MCF 10A (cell line): Measurements from ENCODE around the gene SLC30A2. TPM values are rescaled to one million over a fixed set of nuclear protein-coding genes. Genes with fewer than 3 reads are reported as not detected.

Source experiments
- BruUV-seq: library from RNA; stranded (reverse); fragments of 400-500 nt; replicated peaks from 2 replicates; lab custom pipeline; 2021; lab: Mats Ljungman, UMichigan
- CTCF ChIA-PET: fragments of 300-600 bp; sonication (Branson Sonifier 250); formaldehyde crosslinking; extraction: SDS; loops from one replicate; lab custom pipeline; 2021; ENCODE audit warnings: antibody characterized with exemption, inconsistent platforms; lab: Yijun Ruan, JAX
- POLR2A ChIA-PET: fragments of 300-600, 350-650 bp; sonication (Branson Sonifier 250); formaldehyde crosslinking; extraction: SDS; loops from one replicate; lab custom pipeline; 2020; ENCODE audit warnings: antibody characterized with exemption, inconsistent platforms; lab: Yijun Ruan, JAX
- DNase-seq: peaks from one replicate; pipeline ENCODE4 v3.0.0-alpha.2; 2018; ENCODE audit not compliant: unreplicated experiment
- H3K27ac Mint-ChIP-seq: one replicate; pipeline ENCODE4 v1.8.0; 2022; ENCODE audit warnings: mild to moderate bottlenecking, low read depth, mixed read lengths; ENCODE audit not compliant: unreplicated experiment
- H3K27me3 Mint-ChIP-seq: one replicate; pipeline ENCODE4 v1.8.0; 2022; ENCODE audit warnings: mixed read lengths; ENCODE audit not compliant: insufficient read depth, unreplicated experiment
- H3K36me3 Mint-ChIP-seq: one replicate; pipeline ENCODE4 v1.8.0; 2022; ENCODE audit warnings: mild to moderate bottlenecking, moderate library complexity, mixed read lengths; ENCODE audit not compliant: insufficient read depth, unreplicated experiment
- H3K4me1 Mint-ChIP-seq: one replicate; pipeline ENCODE4 v1.8.0; 2022; ENCODE audit warnings: mixed read lengths; ENCODE audit not compliant: insufficient read depth, unreplicated experiment
- H3K4me3 Mint-ChIP-seq: one replicate; pipeline ENCODE4 v1.8.0; 2022; ENCODE audit warnings: mild to moderate bottlenecking, moderate library complexity, mixed read lengths; ENCODE audit not compliant: unreplicated experiment
- H3K9me3 Mint-ChIP-seq: one replicate; pipeline ENCODE4 v1.8.0; 2022; ENCODE audit warnings: mixed read lengths; ENCODE audit not compliant: unreplicated experiment
- intact Hi-C: fragments of 100-400 bp; cut with micrococcal nuclease; formaldehyde crosslinking; loops from 2 replicates; pipeline ENCODE4 v1.14.1; 2022
- total RNA-seq: library from RNA; stranded (reverse); gene quantifications from 2 replicates; pipeline ENCODE4 v1.2.3, GENCODE V29; 2022
- TF ChIP-seq, protein P1 (sequence below): fragments of 200-600 bp; IDR thresholded peaks from one replicate; pipeline ENCODE4 v1.8.0; 2022; ENCODE audit warnings: antibody characterized with exemption, mild to moderate bottlenecking; ENCODE audit not compliant: unreplicated experiment

Gene SLC30A2
- total RNA-seq, 1 experiment from 2014 or later: not detected

DNA sequence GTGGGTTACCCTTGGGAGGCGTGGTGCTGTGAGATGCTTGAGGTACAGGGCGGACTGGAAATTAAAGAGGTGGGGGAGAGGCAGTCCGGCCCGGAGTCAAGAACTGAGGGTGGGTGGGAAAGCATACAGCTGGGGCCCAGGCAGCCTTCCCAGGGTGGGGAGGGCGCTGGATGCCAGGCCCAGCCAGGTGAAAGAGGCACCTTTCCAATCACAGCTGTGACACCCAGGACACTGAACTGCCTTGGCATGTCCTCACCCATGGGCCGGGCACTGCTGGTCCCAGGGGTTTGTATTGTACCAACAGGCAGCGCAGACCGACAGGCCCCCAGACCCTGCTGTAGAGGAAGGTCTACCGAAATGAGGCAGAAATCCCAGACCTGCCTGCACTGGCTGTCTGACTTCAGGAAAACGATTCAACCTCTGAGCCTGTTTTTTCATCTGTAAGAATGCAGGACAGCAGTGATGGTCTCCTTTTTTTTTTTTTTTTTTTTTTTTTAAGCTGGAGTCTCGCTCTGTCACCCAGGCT is 9.1 kb downstream of the SLC30A2 start:
- intact Hi-C loops: loop anchor here (1.0 to 5.0 kb wide), 5 partner anchors 68 to 355 kb away; partner anchors contain the start of gene CD52
- DNase-seq: no peak
- Mint-ChIP-seq H3K9me3 (no peaks in the 10 kb centered on the region), H3K27me3 (no peaks in the 10 kb centered on the region), H3K27ac (no peak overlapping the region), H3K36me3 (no peaks in the 10 kb centered on the region), H3K4me1 (peaks cover 11% of the 10 kb centered on the region), H3K4me3 (peak overlapping the region; percentile 94)
- BruUV-seq: no TSS peak
- CTCF ChIA-PET: interaction anchor here (0.6 to 6.5 kb wide), 29 partner anchors 9 to 535 kb away, joined by 3 to 55 read pairs (median 4); partner anchors contain the start of genes C1orf232, SLC30A2 and ZNF593
- TF ChIP-seq, protein P1, sequence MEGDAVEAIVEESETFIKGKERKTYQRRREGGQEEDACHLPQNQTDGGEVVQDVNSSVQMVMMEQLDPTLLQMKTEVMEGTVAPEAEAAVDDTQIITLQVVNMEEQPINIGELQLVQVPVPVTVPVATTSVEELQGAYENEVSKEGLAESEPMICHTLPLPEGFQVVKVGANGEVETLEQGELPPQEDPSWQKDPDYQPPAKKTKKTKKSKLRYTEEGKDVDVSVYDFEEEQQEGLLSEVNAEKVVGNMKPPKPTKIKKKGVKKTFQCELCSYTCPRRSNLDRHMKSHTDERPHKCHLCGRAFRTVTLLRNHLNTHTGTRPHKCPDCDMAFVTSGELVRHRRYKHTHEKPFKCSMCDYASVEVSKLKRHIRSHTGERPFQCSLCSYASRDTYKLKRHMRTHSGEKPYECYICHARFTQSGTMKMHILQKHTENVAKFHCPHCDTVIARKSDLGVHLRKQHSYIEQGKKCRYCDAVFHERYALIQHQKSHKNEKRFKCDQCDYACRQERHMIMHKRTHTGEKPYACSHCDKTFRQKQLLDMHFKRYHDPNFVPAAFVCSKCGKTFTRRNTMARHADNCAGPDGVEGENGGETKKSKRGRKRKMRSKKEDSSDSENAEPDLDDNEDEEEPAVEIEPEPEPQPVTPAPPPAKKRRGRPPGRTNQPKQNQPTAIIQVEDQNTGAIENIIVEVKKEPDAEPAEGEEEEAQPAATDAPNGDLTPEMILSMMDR: no peak
- POLR2A ChIA-PET: interaction anchor here (0.5 to 1.2 kb wide), 2 partner anchors 108 to 608 kb away, joined by 3 read pairs; no protein-coding TSS in a partner anchor

DNA sequence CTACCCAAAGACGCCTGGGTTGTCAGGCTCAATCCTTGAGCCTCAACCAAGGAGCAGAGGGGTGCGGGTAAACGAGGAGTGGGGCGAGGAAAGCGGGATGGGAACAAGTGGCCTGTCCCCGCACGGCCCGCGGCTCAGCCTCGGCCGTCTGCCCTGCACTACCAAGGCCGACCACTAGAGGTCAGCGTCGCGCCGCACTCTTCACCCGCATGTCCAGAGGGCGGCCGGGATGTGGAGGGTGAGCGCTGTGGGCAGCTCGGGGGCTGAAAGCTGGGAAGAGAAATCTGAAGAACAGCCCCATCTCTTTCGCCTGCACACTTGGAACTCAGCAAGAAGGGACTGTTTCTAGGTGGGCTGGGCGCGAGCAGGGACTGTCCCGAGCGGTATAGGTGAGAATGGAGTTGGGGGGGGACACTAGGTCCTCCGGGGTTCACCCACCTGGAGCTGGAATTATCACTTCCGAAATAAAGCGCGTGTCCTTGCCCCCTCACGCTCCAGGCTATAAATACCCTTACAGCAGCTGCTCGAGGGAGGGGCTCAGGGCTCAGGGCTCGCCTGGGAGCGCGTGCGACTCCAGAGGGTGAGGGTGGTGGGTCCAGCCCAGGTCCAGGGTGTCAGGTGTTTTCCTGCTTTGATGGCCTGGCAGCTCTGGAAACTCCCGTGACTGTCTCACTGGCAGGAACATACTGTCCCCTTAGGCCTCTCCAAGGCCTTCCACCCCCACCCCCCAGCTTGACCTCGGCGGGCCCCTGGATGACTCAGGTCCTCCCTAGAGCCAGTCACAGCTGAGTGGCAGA is 9.8 kb downstream of the SLC30A2 start:
- CTCF ChIA-PET: interaction anchor here (0.6 to 6.5 kb wide), 41 partner anchors 9 to 1079 kb away, joined by 3 to 55 read pairs (median 3); partner anchors contain the start of genes C1orf232, SLC30A2 and ZNF593
- no peaks in the 10 kb centered on the region for H3K9me3 Mint-ChIP-seq

DNA sequence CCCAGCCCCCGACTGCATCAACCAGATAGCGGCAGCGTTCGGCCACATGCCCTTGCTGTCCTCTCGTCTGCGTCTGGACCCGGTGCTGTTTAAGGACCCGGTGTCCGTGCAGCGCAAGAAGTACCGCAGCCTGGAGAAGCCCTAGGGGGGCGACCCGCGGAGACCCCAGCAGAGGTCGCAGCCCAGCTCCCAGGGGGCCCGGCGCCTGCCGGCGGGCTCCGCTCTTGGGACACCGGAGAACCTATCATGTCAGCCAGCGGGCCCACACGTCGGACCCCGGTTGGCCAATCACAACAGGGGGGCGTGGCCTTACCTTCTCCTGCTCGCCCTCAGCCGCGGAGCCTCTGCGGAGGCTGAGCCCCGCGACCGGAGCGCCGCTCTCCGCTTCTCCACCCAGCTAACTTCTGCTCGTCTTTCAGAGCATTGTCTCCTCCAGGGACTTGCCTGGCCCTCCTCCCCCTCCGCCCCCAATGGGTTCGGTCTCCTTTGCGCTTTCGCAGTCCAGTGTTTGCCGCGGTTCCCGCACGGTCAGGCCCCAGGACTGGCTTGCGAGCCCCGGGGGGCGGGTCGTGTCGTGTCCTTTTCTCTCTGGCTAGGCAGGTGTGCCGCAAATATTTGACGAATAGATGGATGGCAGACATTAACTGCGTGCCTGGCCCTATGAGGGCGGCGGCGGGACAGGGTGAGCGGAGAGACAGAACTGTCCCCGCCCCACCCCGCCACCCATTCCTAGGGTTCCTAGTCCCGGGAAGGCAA is 10.5 kb downstream of the SLC30A2 start:
- no TSS peak for BruUV-seq
- Mint-ChIP-seq H3K9me3 (no peaks in the 10 kb centered on the region), H3K27ac (peak overlapping the region; percentile 61), H3K27me3 (no peaks in the 10 kb centered on the region), H3K4me3 (peak overlapping the region; percentile 94), H3K4me1 (peaks cover 11% of the 10 kb centered on the region), H3K36me3 (no peaks in the 10 kb centered on the region)
- CTCF ChIA-PET: interaction anchor here (0.8 to 6.5 kb wide), 16 partner anchors 8 to 382 kb away, joined by 3 to 55 read pairs (median 4); no protein-coding TSS in a partner anchor
- TF ChIP-seq, protein P1: no peak
- DNase-seq: peak; percentile 93
- intact Hi-C loops: loop anchor here (5.0 kb wide), 2 partner anchors 282 to 357 kb away; partner anchors contain the start of gene CD52
- POLR2A ChIA-PET: interaction anchor here (0.6 to 1.8 kb wide), 11 partner anchors 16 to 243 kb away, joined by 3 to 8 read pairs (median 5); partner anchors contain the start of gene PAFAH2

More for the DNA sequence above, 9.8 kb downstream of the SLC30A2 start:
- BruUV-seq: no TSS peak
- H3K27ac Mint-ChIP-seq: peak overlapping the region; percentile 61
- no peaks in the 10 kb centered on the region for H3K27me3 Mint-ChIP-seq
- POLR2A ChIA-PET: interaction anchor here (0.5 to 1.8 kb wide), 7 partner anchors 22 to 607 kb away, joined by 3 to 6 read pairs (median 3); no protein-coding TSS in a partner anchor
- no peaks in the 10 kb centered on the region for H3K36me3 Mint-ChIP-seq
- peak overlapping the region; percentile 94 for H3K4me3 Mint-ChIP-seq
- TF ChIP-seq, protein P1: peak; percentile 96
- intact Hi-C loops: loop anchor here (1.0 to 5.0 kb wide), 5 partner anchors 69 to 356 kb away; partner anchors contain the start of gene CD52
- peaks cover 11% of the 10 kb centered on the region for H3K4me1 Mint-ChIP-seq
- peak; percentile 70 for DNase-seq
